SK-N-SH (cell line): ENCODE data around the gene MCF2L. TPM values are rescaled to one million over a fixed set of nuclear protein-coding genes. Genes with fewer than 3 reads are reported as not detected.

Experiments
- CTCF ChIA-PET: fragments of 300-600, 350-600 bp; formaldehyde crosslinking; extraction: SDS; loops from one replicate; lab custom pipeline; 2021; lab: Yijun Ruan, JAX
- POLR2A ChIA-PET: fragments of 350-600 bp; sonication (Branson Sonifier 250); formaldehyde crosslinking; extraction: SDS; loops from one replicate; lab custom pipeline; 2020; ENCODE audit warnings: antibody characterized with exemption, inconsistent platforms; lab: Yijun Ruan, JAX
- DNase-seq: peaks from one replicate; pipeline ENCODE4 v3.0.0; 2012
- H2AFZ ChIP-seq: fragments of 200-600 bp; sonication (generic); 2 replicates; pipeline ENCODE4 v1.8.1; 2016; ENCODE audit warnings: antibody characterized with exemption, mild to moderate bottlenecking, low read depth
- H3F3A ChIP-seq: fragments of 200-600 bp; sonication (generic); replicated peaks from 2 replicates; pipeline ENCODE3; 2016; ENCODE audit warnings: antibody characterized with exemption, mild to moderate bottlenecking; ENCODE audit not compliant: insufficient read depth
- H3K27ac ChIP-seq, 2 experiments: fragments of 200-500 bp in 1 of 2; fragments of 200-600 bp in 1 of 2; sonication (Bioruptor generic) in 1 of 2; sonication (generic), shearing (Covaris generic) in 1 of 2; 2 replicates each; pipeline versions ENCODE4 v1.5.1 to v1.6.1; 2014 to 2016; ENCODE audit warnings: low read depth in 2 of 2, inconsistent platforms in 1 of 2, low read length in 1 of 2, mild to moderate bottlenecking in 1 of 2, mixed read lengths in 1 of 2
- H3K27me3 ChIP-seq: fragments of 200-600 bp; sonication (generic), shearing (Covaris generic); 2 replicates; pipeline ENCODE4 v1.6.1; 2016; ENCODE audit warnings: mixed run types; ENCODE audit not compliant: insufficient read depth
- H3K36me3 ChIP-seq, 2 experiments: fragments of 200-500 bp in 1 of 2; fragments of 200-600 bp in 1 of 2; sonication (Bioruptor generic) in 1 of 2; sonication (generic) in 1 of 2; replicated peaks in 1 of 2; 2 replicates each; pipeline versions ENCODE3 to v1.5.1; 2014 to 2016; ENCODE audit warnings: low read length in 1 of 2, mild to moderate bottlenecking in 1 of 2; ENCODE audit not compliant: insufficient read depth in 2 of 2, control insufficient read depth in 1 of 2
- H3K4me1 ChIP-seq, 2 experiments: fragments of 200-500 bp in 1 of 2; fragments of 200-600 bp in 1 of 2; sonication (Bioruptor generic) in 1 of 2; sonication (generic), shearing (Covaris generic) in 1 of 2; 2 replicates each; pipeline versions ENCODE4 v1.5.1 to v1.6.1; 2014 to 2016; ENCODE audit warnings: low read depth in 1 of 2, low read length in 1 of 2, mixed run types in 1 of 2; ENCODE audit not compliant: insufficient read depth in 2 of 2, control insufficient read depth in 1 of 2
- H3K4me2 ChIP-seq: fragments of 200-600 bp; sonication (generic), shearing (Covaris generic); 2 replicates; pipeline ENCODE4 v1.6.1; 2017; ENCODE audit warnings: mixed run types
- H3K4me3 ChIP-seq, 2 experiments: fragments of 200-500 bp in 1 of 2; fragments of 200-600 bp in 1 of 2; sonication (Bioruptor generic) in 1 of 2; sonication (generic), shearing (Covaris generic) in 1 of 2; 2 replicates each; pipeline versions ENCODE4 v1.5.1 to v1.8.1; 2014 to 2016; ENCODE audit warnings: low read depth in 2 of 2, inconsistent platforms in 1 of 2, low read length in 1 of 2, mild to moderate bottlenecking in 1 of 2, mixed read lengths in 1 of 2, moderate library complexity in 1 of 2
- H3K79me2 ChIP-seq: fragments of 200-600 bp; sonication (generic); 2 replicates; pipeline ENCODE4 v1.8.1; 2017; ENCODE audit warnings: mild to moderate bottlenecking; ENCODE audit not compliant: insufficient read depth
- H3K9ac ChIP-seq: fragments of 200-600 bp; sonication (generic); 2 replicates; pipeline ENCODE4 v1.6.1; 2017; ENCODE audit warnings: mixed run types
- H3K9me2 ChIP-seq: fragments of 200-600 bp; sonication (generic); 2 replicates; pipeline ENCODE4 v1.6.1; 2017; ENCODE audit warnings: mixed run types
- H3K9me3 ChIP-seq: fragments of 200-600 bp; sonication (generic); 2 replicates; pipeline ENCODE4 v1.6.1; 2017; ENCODE audit warnings: mixed run types, mild to moderate bottlenecking, moderate library complexity
- H4K20me1 ChIP-seq: fragments of 200-600 bp; sonication (generic); 2 replicates; pipeline ENCODE4 v1.6.1; 2017; ENCODE audit warnings: mild to moderate bottlenecking, mixed run types; ENCODE audit not compliant: insufficient read depth
- CHD2 ChIP-seq: fragments of 150-350 bp; IDR thresholded peaks from 2 replicates; pipeline ENCODE4 v1.6.1; 2018; ENCODE audit warnings: low read length; ENCODE audit not compliant: partially characterized antibody
- EZH2phosphoT487 ChIP-seq: fragments of 200-600 bp; sonication (generic); IDR thresholded peaks from 2 replicates; pipeline ENCODE4 v1.6.1; 2017; ENCODE audit warnings: low read depth, mixed run types, mild to moderate bottlenecking, antibody characterized with exemption, moderate library complexity, borderline replicate concordance
- GABPA ChIP-seq: IDR thresholded peaks from 2 replicates; pipeline ENCODE4 v1.4.0; 2012; ENCODE audit warnings: low read depth, mild to moderate bottlenecking
- POLR2AphosphoS5 ChIP-seq: IDR thresholded peaks from 2 replicates; pipeline ENCODE4 v1.6.1; 2012; ENCODE audit warnings: low read depth, low read length
- RXRA ChIP-seq: IDR thresholded peaks from 2 replicates; pipeline ENCODE4 v1.4.0; 2012; ENCODE audit warnings: low read depth, mild to moderate bottlenecking, borderline replicate concordance
- SIN3A ChIP-seq: IDR thresholded peaks from 2 replicates; pipeline ENCODE4 v1.6.1; 2012; ENCODE audit warnings: low read depth, mild to moderate bottlenecking, low read length, moderate library complexity, borderline replicate concordance
- SMC3 ChIP-seq: IDR thresholded peaks from 2 replicates; pipeline ENCODE4 v1.6.1; 2012; ENCODE audit warnings: low read depth, low read length, improper control_type of control experiment
- WGBS: methylation state at CpG from one replicate; pipeline ENCODE4 v1.1.6; 2017; ENCODE audit warnings: low lambda C conversion rate; 5-methylcytosine and 5-hydroxymethylcytosine counted together
- polyA plus RNA-seq, 3 experiments: library from polyadenylated mRNA; depleted of rRNA; stranded (reverse); fragments of >200 nt; gene quantifications; 2 replicates each; pipeline ENCODE4 v1.2.3, GENCODE V29; 2012
- TF ChIP-seq, protein P1 (sequence below): IDR thresholded peaks from 2 replicates; pipeline ENCODE4; 2012
- TF ChIP-seq, protein P2 (sequence below): IDR thresholded peaks from 2 replicates; pipeline ENCODE4 v1.4.0; 2012; ENCODE audit warnings: low read depth, borderline replicate concordance
- TF ChIP-seq, protein P3 (sequence below): IDR thresholded peaks from 2 replicates; pipeline ENCODE4 v1.4.0; 2012; ENCODE audit warnings: low read depth, borderline replicate concordance
- TF ChIP-seq, protein P4 (sequence below): fragments of 150-350 bp; IDR thresholded peaks from 2 replicates; pipeline ENCODE4 v1.6.1; 2017; ENCODE audit warnings: antibody characterized with exemption, low read length, low read depth, borderline replicate concordance
- TF ChIP-seq, protein P5 (sequence below): IDR thresholded peaks from 2 replicates; pipeline ENCODE4 v1.4.0; 2012; ENCODE audit warnings: low read depth
- TF ChIP-seq, protein P6 (sequence below): IDR thresholded peaks from 2 replicates; pipeline ENCODE4 v1.6.1; 2012; ENCODE audit warnings: mild to moderate bottlenecking, low read depth, low read length, moderate library complexity

Gene MCF2L
- polyA plus RNA-seq, 1 of the 3 experiments (the other 2 are of a cell fraction): 0.56 TPM

DNA sequence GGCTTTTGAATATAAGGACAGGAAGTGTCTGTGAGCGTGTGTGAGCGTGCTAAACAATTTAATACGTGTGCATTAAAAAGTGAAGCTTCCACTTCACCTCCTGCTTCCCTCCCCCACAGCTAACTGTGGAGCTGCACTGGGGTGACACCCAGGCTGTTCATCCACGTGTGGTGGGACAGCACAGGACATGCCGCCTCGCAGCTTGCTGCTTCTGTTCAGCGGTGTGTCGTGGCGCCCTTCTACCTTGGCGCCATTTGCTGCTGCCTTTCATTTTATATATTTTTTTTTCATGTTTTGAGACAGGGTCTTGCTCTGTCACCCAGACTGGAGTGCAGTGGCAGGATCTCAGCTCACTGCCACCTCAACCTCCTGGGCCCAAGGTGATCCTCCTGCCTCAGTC is 63.3 kb downstream of the MCF2L start:
- Histone ChIP-seq H3K36me3 (no peaks in the 10 kb centered on the region), H3K9me2 (no peaks in the 10 kb centered on the region), H4K20me1 (no peaks in the 10 kb centered on the region), H3K4me3 (no peak overlapping the region), H3K27me3 (no peaks in the 10 kb centered on the region), H3F3A (no peaks in the 10 kb centered on the region), H3K4me1 (peaks cover 0 to 7% of the 10 kb centered on the region in 2 experiments; a peak in 1 of 4 replicates), H3K27ac (no peak overlapping the region), H3K79me2 (no peaks in the 10 kb centered on the region), H3K4me2 (no peak overlapping the region), H3K9me3 (no peaks in the 10 kb centered on the region), H3K9ac (no peak overlapping the region), H2AFZ (no peak overlapping the region)
- POLR2A ChIA-PET: no interaction called here
- CTCF ChIA-PET: interaction anchor here (0.6 to 8.4 kb wide), 4 partner anchors 11 to 176 kb away, joined by 4 to 150 read pairs (median 16); partner anchors contain the start of gene PCID2
- TF ChIP-seq EZH2phosphoT487 (no peak), RXRA (no peak), SMC3 (no peak), GABPA (no peak), CHD2 (no peak), SIN3A (no peak), POLR2AphosphoS5 (no peak)
- TF ChIP-seq, protein P1, sequence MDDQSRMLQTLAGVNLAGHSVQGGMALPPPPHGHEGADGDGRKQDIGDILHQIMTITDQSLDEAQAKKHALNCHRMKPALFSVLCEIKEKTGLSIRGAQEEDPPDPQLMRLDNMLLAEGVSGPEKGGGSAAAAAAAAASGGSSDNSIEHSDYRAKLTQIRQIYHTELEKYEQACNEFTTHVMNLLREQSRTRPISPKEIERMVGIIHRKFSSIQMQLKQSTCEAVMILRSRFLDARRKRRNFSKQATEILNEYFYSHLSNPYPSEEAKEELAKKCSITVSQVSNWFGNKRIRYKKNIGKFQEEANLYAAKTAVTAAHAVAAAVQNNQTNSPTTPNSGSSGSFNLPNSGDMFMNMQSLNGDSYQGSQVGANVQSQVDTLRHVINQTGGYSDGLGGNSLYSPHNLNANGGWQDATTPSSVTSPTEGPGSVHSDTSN: no peak
- TF ChIP-seq, protein P2, sequence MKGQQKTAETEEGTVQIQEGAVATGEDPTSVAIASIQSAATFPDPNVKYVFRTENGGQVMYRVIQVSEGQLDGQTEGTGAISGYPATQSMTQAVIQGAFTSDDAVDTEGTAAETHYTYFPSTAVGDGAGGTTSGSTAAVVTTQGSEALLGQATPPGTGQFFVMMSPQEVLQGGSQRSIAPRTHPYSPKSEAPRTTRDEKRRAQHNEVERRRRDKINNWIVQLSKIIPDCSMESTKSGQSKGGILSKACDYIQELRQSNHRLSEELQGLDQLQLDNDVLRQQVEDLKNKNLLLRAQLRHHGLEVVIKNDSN: no peak
- TF ChIP-seq, protein P3, sequence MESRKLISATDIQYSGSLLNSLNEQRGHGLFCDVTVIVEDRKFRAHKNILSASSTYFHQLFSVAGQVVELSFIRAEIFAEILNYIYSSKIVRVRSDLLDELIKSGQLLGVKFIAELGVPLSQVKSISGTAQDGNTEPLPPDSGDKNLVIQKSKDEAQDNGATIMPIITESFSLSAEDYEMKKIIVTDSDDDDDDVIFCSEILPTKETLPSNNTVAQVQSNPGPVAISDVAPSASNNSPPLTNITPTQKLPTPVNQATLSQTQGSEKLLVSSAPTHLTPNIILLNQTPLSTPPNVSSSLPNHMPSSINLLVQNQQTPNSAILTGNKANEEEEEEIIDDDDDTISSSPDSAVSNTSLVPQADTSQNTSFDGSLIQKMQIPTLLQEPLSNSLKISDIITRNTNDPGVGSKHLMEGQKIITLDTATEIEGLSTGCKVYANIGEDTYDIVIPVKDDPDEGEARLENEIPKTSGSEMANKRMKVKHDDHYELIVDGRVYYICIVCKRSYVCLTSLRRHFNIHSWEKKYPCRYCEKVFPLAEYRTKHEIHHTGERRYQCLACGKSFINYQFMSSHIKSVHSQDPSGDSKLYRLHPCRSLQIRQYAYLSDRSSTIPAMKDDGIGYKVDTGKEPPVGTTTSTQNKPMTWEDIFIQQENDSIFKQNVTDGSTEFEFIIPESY: no peak
- TF ChIP-seq, protein P4, sequence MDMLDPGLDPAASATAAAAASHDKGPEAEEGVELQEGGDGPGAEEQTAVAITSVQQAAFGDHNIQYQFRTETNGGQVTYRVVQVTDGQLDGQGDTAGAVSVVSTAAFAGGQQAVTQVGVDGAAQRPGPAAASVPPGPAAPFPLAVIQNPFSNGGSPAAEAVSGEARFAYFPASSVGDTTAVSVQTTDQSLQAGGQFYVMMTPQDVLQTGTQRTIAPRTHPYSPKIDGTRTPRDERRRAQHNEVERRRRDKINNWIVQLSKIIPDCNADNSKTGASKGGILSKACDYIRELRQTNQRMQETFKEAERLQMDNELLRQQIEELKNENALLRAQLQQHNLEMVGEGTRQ: no peak
- TF ChIP-seq, protein P5, sequence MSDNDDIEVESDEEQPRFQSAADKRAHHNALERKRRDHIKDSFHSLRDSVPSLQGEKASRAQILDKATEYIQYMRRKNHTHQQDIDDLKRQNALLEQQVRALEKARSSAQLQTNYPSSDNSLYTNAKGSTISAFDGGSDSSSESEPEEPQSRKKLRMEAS: no peak
- TF ChIP-seq, protein P6, sequence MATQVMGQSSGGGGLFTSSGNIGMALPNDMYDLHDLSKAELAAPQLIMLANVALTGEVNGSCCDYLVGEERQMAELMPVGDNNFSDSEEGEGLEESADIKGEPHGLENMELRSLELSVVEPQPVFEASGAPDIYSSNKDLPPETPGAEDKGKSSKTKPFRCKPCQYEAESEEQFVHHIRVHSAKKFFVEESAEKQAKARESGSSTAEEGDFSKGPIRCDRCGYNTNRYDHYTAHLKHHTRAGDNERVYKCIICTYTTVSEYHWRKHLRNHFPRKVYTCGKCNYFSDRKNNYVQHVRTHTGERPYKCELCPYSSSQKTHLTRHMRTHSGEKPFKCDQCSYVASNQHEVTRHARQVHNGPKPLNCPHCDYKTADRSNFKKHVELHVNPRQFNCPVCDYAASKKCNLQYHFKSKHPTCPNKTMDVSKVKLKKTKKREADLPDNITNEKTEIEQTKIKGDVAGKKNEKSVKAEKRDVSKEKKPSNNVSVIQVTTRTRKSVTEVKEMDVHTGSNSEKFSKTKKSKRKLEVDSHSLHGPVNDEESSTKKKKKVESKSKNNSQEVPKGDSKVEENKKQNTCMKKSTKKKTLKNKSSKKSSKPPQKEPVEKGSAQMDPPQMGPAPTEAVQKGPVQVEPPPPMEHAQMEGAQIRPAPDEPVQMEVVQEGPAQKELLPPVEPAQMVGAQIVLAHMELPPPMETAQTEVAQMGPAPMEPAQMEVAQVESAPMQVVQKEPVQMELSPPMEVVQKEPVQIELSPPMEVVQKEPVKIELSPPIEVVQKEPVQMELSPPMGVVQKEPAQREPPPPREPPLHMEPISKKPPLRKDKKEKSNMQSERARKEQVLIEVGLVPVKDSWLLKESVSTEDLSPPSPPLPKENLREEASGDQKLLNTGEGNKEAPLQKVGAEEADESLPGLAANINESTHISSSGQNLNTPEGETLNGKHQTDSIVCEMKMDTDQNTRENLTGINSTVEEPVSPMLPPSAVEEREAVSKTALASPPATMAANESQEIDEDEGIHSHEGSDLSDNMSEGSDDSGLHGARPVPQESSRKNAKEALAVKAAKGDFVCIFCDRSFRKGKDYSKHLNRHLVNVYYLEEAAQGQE: no peak
- WGBS: 88% methylated on average over 10 of the region's 10 CpGs
- no peak for DNase-seq
